GM13977 (cell line): Measurements from ENCODE around the gene HSD3B2.

Experiments
- DNase-seq: peaks from one replicate; pipeline ENCODE4 v3.0.0; 2012; ENCODE audit warnings: low spot score
- in situ Hi-C: fragments of 300-500 bp; cut with MboI; formaldehyde crosslinking; loops from one replicate; pipeline ENCODE4 v1.12.0; 2022; ENCODE audit warnings: low sequenced_read_pairs, low pct_unique_long_range_greater_than_20kb, mixed read lengths, inconsistent platforms; ENCODE audit not compliant: unreplicated experiment
- TF ChIP-seq, protein P1 (sequence below): IDR thresholded peaks from 2 replicates; pipeline ENCODE4 v1.5.1; 2012; ENCODE audit warnings: mild to moderate bottlenecking, control low read depth; ENCODE audit not compliant: insufficient read depth; ENCODE audit errors: extremely low read depth, missing control alignments

Gene HSD3B2

DNA sequence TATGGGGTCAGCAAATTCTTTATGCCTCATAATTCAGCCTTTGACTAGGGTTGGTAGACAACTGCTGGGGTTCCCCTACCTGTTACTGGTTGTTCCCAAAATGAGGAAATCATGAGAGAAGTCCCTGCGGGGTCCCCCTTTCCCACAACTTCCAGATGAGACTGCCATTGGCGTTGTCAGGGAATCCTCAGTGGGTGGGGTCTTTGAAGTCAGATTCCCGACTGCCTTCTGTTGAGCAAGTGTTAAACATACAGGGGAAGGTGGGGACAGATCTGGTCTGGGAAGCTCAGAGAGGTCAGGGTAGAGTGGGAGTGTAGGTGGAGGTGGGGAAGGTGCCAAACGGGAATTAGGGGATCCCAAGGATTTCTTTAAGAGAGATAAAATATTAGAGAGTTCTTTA, 14.7 kb downstream of the HSD3B2 start:
- TF ChIP-seq, protein P1, sequence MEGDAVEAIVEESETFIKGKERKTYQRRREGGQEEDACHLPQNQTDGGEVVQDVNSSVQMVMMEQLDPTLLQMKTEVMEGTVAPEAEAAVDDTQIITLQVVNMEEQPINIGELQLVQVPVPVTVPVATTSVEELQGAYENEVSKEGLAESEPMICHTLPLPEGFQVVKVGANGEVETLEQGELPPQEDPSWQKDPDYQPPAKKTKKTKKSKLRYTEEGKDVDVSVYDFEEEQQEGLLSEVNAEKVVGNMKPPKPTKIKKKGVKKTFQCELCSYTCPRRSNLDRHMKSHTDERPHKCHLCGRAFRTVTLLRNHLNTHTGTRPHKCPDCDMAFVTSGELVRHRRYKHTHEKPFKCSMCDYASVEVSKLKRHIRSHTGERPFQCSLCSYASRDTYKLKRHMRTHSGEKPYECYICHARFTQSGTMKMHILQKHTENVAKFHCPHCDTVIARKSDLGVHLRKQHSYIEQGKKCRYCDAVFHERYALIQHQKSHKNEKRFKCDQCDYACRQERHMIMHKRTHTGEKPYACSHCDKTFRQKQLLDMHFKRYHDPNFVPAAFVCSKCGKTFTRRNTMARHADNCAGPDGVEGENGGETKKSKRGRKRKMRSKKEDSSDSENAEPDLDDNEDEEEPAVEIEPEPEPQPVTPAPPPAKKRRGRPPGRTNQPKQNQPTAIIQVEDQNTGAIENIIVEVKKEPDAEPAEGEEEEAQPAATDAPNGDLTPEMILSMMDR, result no peak
- DNase-seq, result no peak
- in situ Hi-C loops, result no loop called here

GRCh38 chr1:119430486-119430885, 15.5 kb downstream of the HSD3B2 start:
- no peak for DNase-seq
- in situ Hi-C loops, result no loop called here
- TF ChIP-seq, protein P1, result no peak

GRCh38 chr1:119431836-119432235, 16.9 kb downstream of the HSD3B2 start:
- in situ Hi-C loops, result no loop called here
- DNase-seq, result no peak
- TF ChIP-seq, protein P1, result no peak

DNA sequence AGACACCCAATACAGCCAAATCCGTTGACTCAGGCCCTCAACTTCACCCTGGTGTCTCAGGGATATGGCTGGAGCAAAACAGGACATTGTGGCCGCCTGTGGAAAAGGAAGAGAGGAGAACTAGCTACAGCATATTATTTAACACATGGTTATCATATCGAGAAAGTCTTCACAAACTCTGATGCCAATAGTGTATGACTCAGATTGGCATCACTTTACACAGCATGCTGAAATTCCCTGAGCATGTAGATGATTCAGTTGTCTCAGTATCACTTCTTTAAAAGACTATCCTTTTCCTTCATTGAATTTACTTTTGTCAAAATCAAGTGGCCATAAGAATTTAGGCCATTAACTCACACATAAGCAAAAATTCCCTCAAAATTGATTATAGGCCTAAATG, 20.1 kb downstream of the HSD3B2 start:
- TF ChIP-seq, protein P1, result no peak
- no peak for DNase-seq
- in situ Hi-C loops, result no loop called here

DNA sequence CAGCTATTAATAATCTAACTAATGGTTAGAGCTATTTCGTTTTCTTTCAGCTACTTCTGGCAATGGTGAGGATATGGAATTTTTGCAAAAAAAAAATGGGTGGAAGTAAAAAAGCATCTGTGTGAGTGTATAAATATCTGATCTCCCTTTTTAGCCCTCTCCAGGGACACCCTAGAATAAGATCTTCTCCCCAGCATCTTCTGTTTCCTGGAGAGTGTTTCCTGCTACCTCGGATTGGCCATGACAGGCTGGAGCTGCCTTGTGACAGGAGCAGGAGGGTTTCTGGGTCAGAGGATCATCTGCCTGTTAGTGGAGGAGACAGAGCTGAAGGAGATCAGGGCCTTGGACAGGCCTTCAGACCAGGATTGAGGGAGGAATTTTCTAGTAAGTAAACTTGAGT, 23.8 kb downstream of the HSD3B2 start:
- in situ Hi-C loops, result no loop called here
- TF ChIP-seq, protein P1, result no peak
- DNase-seq, result no peak

GRCh38 chr1:119440721-119441307, 25.9 kb downstream of the HSD3B2 start:
- DNase-seq, result no peak
- TF ChIP-seq, protein P1, result no peak
- in situ Hi-C loops, result no loop called here
